Tibial nerve (tissue), 4 donors: ENCODE data around the gene S100A9.

Experiments used
- CTCF ChIP-seq, 5 experiments: fragments of 200-600 bp in 3 of 5; fragments of 450-650 bp in 2 of 5; sonication (generic) in 3 of 5; IDR thresholded peaks; one replicate each; pipeline ENCODE4 v1.5.1; 2016 to 2019; ENCODE audit warnings: antibody characterized with exemption in 5 of 5, mild to moderate bottlenecking in 3 of 5, moderate library complexity in 2 of 5
- EP300 ChIP-seq, 2 donors: sonication (generic); formaldehyde crosslinking; IDR thresholded peaks; one replicate each; pipeline ENCODE4 v1.6.1; 2017; ENCODE audit warnings: antibody characterized with exemption in 2 of 2, mild to moderate bottlenecking in 1 of 2

- TF ChIP-seq CTCF (IDR thresholded peaks at IDR 0.05) (no peak), EP300 (IDR thresholded peaks at IDR 0.05) (no peak)
Measured at GRCh38 chr1:153392822-153393221, 35.2 kb downstream of the S100A9 start.
